PC-9 (cell line): ENCODE data around the gene FHAD1.

Source experiments
- EZH2 ChIP-seq: fragments of 200-600 bp; sonication (generic); IDR thresholded peaks from 2 replicates; pipeline ENCODE4 v1.8.0; 2017; ENCODE audit warnings: antibody characterized with exemption, low read depth
- TF ChIP-seq, protein P1 (sequence below): fragments of 200-600 bp; sonication (generic); conservative IDR thresholded peaks from 2 replicates; pipeline ENCODE4 v1.6.1; 2017; ENCODE audit warnings: mixed run types, antibody characterized with exemption, mild to moderate bottlenecking, moderate library complexity

- TF ChIP-seq, protein P1, sequence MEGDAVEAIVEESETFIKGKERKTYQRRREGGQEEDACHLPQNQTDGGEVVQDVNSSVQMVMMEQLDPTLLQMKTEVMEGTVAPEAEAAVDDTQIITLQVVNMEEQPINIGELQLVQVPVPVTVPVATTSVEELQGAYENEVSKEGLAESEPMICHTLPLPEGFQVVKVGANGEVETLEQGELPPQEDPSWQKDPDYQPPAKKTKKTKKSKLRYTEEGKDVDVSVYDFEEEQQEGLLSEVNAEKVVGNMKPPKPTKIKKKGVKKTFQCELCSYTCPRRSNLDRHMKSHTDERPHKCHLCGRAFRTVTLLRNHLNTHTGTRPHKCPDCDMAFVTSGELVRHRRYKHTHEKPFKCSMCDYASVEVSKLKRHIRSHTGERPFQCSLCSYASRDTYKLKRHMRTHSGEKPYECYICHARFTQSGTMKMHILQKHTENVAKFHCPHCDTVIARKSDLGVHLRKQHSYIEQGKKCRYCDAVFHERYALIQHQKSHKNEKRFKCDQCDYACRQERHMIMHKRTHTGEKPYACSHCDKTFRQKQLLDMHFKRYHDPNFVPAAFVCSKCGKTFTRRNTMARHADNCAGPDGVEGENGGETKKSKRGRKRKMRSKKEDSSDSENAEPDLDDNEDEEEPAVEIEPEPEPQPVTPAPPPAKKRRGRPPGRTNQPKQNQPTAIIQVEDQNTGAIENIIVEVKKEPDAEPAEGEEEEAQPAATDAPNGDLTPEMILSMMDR = no peak
- TF ChIP-seq EZH2 = no peak
These were observed 30.4 kb downstream of the FHAD1 start for GRCh38 chr1:15277447-15277838.
